GM23248 (cell line): ENCODE results near the gene AGPAT3. TPM values are rescaled to one million over a fixed set of nuclear protein-coding genes. Genes with fewer than 3 reads are reported as not detected.

ENCODE experiments used
- DNase-seq: peaks from one replicate; pipeline ENCODE4 v3.0.0-alpha.2; 2015
- H2AFZ ChIP-seq: fragments of 200-600 bp; sonication (generic); 2 replicates; pipeline ENCODE4 v1.6.1; 2016; ENCODE audit warnings: antibody characterized with exemption
- H3F3A ChIP-seq: fragments of 200-600 bp; sonication (generic); 2 replicates; pipeline ENCODE4 v1.6.1; 2016; ENCODE audit warnings: mild to moderate bottlenecking, antibody characterized with exemption, mixed run types; ENCODE audit not compliant: insufficient read depth
- H3K27ac ChIP-seq: fragments of 200-600 bp; sonication (generic); 2 replicates; pipeline ENCODE4 v1.5.1; 2016; ENCODE audit warnings: mild to moderate bottlenecking
- H3K27me3 ChIP-seq: fragments of 200-600 bp; sonication (generic); replicated peaks from 2 replicates; pipeline ENCODE4 v1.6.1; 2016; ENCODE audit warnings: mild to moderate bottlenecking; ENCODE audit not compliant: insufficient read depth
- H3K36me3 ChIP-seq: fragments of 200-600 bp; sonication (generic); 2 replicates; pipeline ENCODE4 v1.6.1; 2016; ENCODE audit warnings: low read depth, mild to moderate bottlenecking
- H3K4me1 ChIP-seq: fragments of 200-600 bp; sonication (generic); 2 replicates; pipeline ENCODE4 v1.6.1; 2016; ENCODE audit warnings: mild to moderate bottlenecking; ENCODE audit not compliant: insufficient read depth
- H3K4me2 ChIP-seq: fragments of 200-600 bp; sonication (generic); one replicate; pipeline ENCODE4 v1.6.1; 2016; ENCODE audit warnings: mild to moderate bottlenecking; ENCODE audit not compliant: unreplicated experiment
- H3K4me3 ChIP-seq: fragments of 200-600 bp; sonication (generic); 2 replicates; pipeline ENCODE4 v1.5.1; 2016; ENCODE audit warnings: mild to moderate bottlenecking
- H3K79me2 ChIP-seq: fragments of 200-600 bp; sonication (generic); 2 replicates; pipeline ENCODE4 v1.6.1; 2016; ENCODE audit warnings: mild to moderate bottlenecking; ENCODE audit not compliant: insufficient read depth
- H3K9ac ChIP-seq: fragments of 200-600 bp; sonication (generic); 2 replicates; pipeline ENCODE4 v1.6.1; 2016; ENCODE audit warnings: mild to moderate bottlenecking
- H3K9me2 ChIP-seq: fragments of 200-600 bp; sonication (generic); 2 replicates; pipeline ENCODE4 v1.6.1; 2016; ENCODE audit warnings: mixed run types, mild to moderate bottlenecking, moderate library complexity; ENCODE audit not compliant: insufficient read depth
- H3K9me3 ChIP-seq: fragments of 200-600 bp; sonication (generic); one replicate; pipeline ENCODE4 v1.6.1; 2017; ENCODE audit warnings: low read depth
- H4K20me1 ChIP-seq: fragments of 200-600 bp; sonication (generic); 2 replicates; pipeline ENCODE4 v1.6.0; 2016; ENCODE audit not compliant: insufficient read depth
- EZH2 ChIP-seq: fragments of 200-600 bp; sonication (generic); IDR thresholded peaks from 2 replicates; pipeline ENCODE4 v1.6.1; 2018; ENCODE audit warnings: antibody characterized with exemption, mild to moderate bottlenecking; ENCODE audit not compliant: insufficient read depth, poor library complexity, severe bottlenecking
- EZH2phosphoT487 ChIP-seq: fragments of 200-600 bp; sonication (generic); IDR thresholded peaks from 2 replicates; pipeline ENCODE4 v1.6.1; 2018; ENCODE audit warnings: antibody characterized with exemption, moderate library complexity, mild to moderate bottlenecking, low read depth; ENCODE audit not compliant: insufficient read depth
- WGBS, 2 experiments: methylation state at CpG; one replicate each; pipeline ENCODE4 v1.1.6; 2015 to 2017; ENCODE audit warnings: low lambda C conversion rate in 2 of 2, low coverage in 1 of 2; ENCODE audit errors: missing lambda C conversion rate in 2 of 2; 5-methylcytosine and 5-hydroxymethylcytosine counted together
- in situ Hi-C: fragments of 300-500 bp; cut with MboI; formaldehyde crosslinking; loops from 2 replicates; pipeline ENCODE4 v1.15.0; 2020
- polyA plus RNA-seq: library from polyadenylated mRNA; unstranded; fragments of >200 nt; fragmentation: Nextera tagmentation; extraction: Ambion mirVana; gene quantifications from 2 replicates; pipeline ENCODE4 v1.2.1, GENCODE V29; 2016
- total RNA-seq: library from RNA; depleted of rRNA; stranded (reverse); fragments of >200 nt; shearing (Covaris generic); gene quantifications from 2 replicates; pipeline ENCODE4 v1.2.3, GENCODE V29; 2014; rRNA removed

AGPAT3 gene, protein sequence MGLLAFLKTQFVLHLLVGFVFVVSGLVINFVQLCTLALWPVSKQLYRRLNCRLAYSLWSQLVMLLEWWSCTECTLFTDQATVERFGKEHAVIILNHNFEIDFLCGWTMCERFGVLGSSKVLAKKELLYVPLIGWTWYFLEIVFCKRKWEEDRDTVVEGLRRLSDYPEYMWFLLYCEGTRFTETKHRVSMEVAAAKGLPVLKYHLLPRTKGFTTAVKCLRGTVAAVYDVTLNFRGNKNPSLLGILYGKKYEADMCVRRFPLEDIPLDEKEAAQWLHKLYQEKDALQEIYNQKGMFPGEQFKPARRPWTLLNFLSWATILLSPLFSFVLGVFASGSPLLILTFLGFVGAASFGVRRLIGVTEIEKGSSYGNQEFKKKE
- 29.3 and 35.2 TPM in 2 replicates for total RNA-seq
- 12.2 and 12.3 TPM in 2 replicates for polyA plus RNA-seq

DNA sequence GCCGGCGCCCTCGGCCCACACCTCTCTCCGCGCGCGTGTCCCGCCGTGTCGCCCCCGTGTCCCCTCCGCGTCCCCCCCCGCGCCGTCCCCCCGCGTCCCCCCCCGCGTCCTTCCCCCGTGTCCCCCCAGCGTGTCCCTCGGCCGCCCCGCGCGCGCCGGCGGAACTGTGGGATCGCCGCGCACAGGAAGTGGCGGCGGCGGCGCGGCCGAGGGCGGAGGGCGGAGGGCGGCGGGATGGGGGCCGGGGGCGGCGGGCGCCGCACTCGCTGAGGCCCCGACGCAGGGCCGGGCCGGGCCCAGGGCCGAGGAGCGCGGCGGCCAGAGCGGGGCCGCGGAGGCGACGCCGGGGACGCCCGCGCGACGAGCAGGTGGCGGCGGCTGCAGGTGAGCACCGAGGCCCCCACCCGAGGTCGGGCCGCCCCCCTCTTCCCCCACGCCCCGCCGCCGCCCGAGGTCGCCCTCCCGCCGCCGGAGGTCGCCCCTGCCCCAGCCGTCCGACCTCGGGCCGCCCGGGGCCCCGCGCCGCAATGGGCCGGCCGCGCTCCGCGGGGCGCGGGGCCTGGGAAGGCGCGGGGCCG lies at the start of gene AGPAT3:
TSS of gene AGPAT3 (plus strand) at position 262 of the 578 bp plus-strand sequence. CDS start 94,459 bp downstream, outside the sequence.
- in situ Hi-C loops: loop anchor here (10.0 kb wide), 1 partner anchor 60 kb away; no protein-coding TSS in a partner anchor
- 0 out of 2 replicates have a peak, but pooled peaks cover 6% of the 10 kb centered on the region for H3F3A ChIP-seq
- peaks cover 45% of the 10 kb centered on the region for H3K79me2 ChIP-seq
- TF ChIP-seq EZH2phosphoT487: no peak
- no peak for TF ChIP-seq EZH2
- peak within 1 kb of the TSS; percentile 83 for H2AFZ ChIP-seq
- 0 to 3% methylated on average over 5 to 42 of the region's 102 CpGs for WGBS, 2 experiments
- DNase-seq: peak; percentile 51
- H3K36me3 ChIP-seq: no peaks in the 10 kb centered on the region
- no peaks in the 10 kb centered on the region for H3K9me3 ChIP-seq
- H4K20me1 ChIP-seq: 0 out of 2 replicates have a peak, but pooled peaks cover 4% of the 10 kb centered on the region
- H3K9ac ChIP-seq: peak within 1 kb of the TSS; percentile 85
- H3K4me2 ChIP-seq: peak within 1 kb of the TSS; percentile 94
- peak within 1 kb of the TSS; percentile 88 for H3K4me3 ChIP-seq
- no peaks in the 10 kb centered on the region for H3K9me2 ChIP-seq
- H3K4me1 ChIP-seq: peaks cover 4% of the 10 kb centered on the region; the same call in 1 of the 2 replicates
- H3K27me3 ChIP-seq: peaks cover 4% of the 10 kb centered on the region; the same call in 1 of the 2 replicates
- H3K27ac ChIP-seq: peak within 1 kb of the TSS; percentile 59

DNA sequence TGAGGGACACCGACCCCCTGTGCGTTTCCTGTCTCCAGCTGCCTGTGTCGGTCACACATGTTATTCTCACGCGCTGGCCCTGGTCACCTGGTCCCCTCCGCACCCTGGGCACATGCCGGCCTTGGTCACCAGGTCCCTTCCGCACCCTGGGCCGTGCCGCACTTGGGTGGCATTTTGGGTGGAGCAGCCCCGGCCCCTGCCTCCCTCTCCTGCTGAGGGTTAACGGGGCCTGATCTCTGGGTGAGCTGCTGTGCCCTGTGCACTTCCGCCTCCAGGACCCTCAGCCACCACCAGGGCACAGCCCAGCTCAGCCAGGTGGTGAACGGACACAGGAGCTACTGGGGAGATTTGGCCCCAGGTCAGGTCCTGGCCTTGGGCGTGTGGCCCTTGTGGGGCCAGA lies 49.0 kb upstream of the AGPAT3 start:
- no peaks in the 10 kb centered on the region for H3K4me1 ChIP-seq
- TF ChIP-seq EZH2 (no peak), EZH2phosphoT487 (no peak)
- no peak overlapping the region for H3K9ac ChIP-seq
- H3K27ac ChIP-seq: no peak overlapping the region
- H2AFZ ChIP-seq: no peak overlapping the region
- H3K9me2 ChIP-seq: no peaks in the 10 kb centered on the region
- no peaks in the 10 kb centered on the region for H3F3A ChIP-seq
- no peaks in the 10 kb centered on the region for H3K79me2 ChIP-seq
- no peak overlapping the region for H3K4me2 ChIP-seq
- no peak for DNase-seq
- no peak overlapping the region for H3K4me3 ChIP-seq
- H3K9me3 ChIP-seq: no peaks in the 10 kb centered on the region
- H3K27me3 ChIP-seq: no peaks in the 10 kb centered on the region
- in situ Hi-C loops: no loop called here
- 85 to 90% methylated on average over 14 to 15 of the region's 15 CpGs for WGBS, 2 experiments
- H4K20me1 ChIP-seq: no peaks in the 10 kb centered on the region
- no peaks in the 10 kb centered on the region for H3K36me3 ChIP-seq

DNA sequence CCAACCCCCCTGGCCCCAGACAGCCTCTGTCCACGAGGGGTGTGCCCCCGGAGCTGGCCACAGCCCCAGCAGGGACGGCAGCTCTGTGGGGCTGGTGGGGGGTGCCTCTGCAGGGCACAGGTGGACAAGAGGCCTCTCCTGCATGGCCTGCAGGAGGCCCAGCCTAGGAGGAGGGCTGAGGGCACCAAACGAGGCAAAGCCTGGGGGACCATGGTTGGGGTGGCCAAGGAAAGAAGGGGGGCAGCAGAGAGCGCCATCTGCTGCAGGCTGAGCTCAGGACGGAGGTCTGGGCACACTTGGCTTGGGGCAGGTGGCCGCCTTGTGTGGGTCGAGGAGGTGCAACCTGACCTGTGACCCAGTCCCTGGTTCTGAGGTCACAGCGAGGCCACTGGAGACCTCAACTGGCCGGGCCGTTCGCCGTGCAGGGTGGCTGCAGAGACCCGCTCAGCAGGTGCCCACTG lies 48.4 kb upstream of the AGPAT3 start:
- Histone ChIP-seq H3K79me2 (no peaks in the 10 kb centered on the region), H3K9ac (no peak overlapping the region), H3K4me1 (no peaks in the 10 kb centered on the region), H3K27me3 (no peaks in the 10 kb centered on the region), H3K9me2 (no peaks in the 10 kb centered on the region), H3F3A (no peaks in the 10 kb centered on the region), H3K4me2 (no peak overlapping the region), H2AFZ (no peak overlapping the region), H3K4me3 (no peak overlapping the region), H4K20me1 (no peaks in the 10 kb centered on the region), H3K27ac (no peak overlapping the region), H3K36me3 (no peaks in the 10 kb centered on the region), H3K9me3 (no peaks in the 10 kb centered on the region)
- no peak for DNase-seq
- WGBS, 2 experiments: 74 to 78% methylated on average over 12 to 13 of the region's 14 CpGs
- no peak for TF ChIP-seq EZH2phosphoT487
- no peak for TF ChIP-seq EZH2
- in situ Hi-C loops: no loop called here

DNA sequence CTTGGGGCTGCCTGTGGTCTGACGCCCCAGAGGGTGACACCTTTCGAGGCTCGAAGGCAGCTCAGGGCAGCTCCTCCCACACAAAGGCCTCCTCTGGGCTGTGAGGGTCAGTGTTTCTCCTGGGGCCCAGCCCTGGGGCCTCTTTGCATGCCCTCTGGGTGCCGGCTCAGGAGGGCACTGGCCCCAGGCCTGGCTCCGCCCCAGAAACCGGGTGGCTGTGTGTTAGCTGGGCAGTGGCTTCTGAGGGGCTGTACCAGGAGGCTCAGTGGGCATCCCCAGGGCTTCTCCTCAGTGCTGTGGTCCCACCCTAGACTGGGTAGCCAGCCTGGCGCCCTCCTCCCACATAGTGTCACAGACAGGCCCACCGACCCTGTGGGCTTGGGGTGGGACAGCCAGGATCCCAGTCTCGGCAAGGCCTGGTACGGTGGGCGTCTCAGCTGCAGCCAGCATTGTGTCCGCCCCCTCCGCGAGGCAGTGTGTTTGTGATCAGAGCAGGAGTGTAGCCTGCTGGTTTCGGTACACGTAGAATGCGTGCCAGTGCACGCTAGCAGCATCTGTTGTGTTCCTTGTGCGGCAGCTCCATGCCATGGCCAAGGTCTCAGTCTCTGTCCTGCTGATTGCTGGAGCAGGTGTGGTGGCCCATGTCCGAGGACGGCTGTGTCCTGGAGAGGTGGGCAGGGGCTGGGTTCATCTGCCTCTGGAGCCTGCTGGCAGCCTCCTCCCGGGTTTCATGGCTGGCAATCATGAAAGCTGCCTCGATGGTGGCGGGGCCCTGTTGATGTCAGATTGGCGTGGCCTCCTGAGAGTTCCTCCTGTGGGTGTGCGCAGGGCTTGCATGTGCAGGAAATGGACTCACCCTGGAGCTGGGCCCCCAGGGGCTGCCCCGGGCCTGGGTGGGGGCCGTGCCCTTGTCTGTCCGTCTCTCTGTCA lies 47.6 kb upstream of the AGPAT3 start:
- Histone ChIP-seq H3K36me3 (no peaks in the 10 kb centered on the region), H3K4me3 (no peak overlapping the region), H3K9me2 (no peaks in the 10 kb centered on the region), H3K9me3 (no peaks in the 10 kb centered on the region), H3F3A (no peaks in the 10 kb centered on the region), H3K27me3 (no peaks in the 10 kb centered on the region), H3K4me2 (no peak overlapping the region), H3K79me2 (no peaks in the 10 kb centered on the region), H3K9ac (no peak overlapping the region), H3K4me1 (no peaks in the 10 kb centered on the region), H2AFZ (no peak overlapping the region), H4K20me1 (no peaks in the 10 kb centered on the region), H3K27ac (no peak overlapping the region)
- in situ Hi-C loops: no loop called here
- DNase-seq: no peak
- TF ChIP-seq EZH2phosphoT487: no peak
- no peak for TF ChIP-seq EZH2
- 79 to 81% methylated on average over 28 of the region's 29 CpGs for WGBS, 2 experiments
